NB4 (cell line): ENCODE results near the gene MEGF11.

ENCODE experiments used
- CTCF ChIP-seq: IDR thresholded peaks from one replicate; pipeline ENCODE4 v1.5.1; 2012; ENCODE audit warnings: low read depth, low read length
- POLR2A ChIP-seq: IDR thresholded peaks from 2 replicates; pipeline ENCODE4 v1.6.1; 2011; ENCODE audit warnings: mild to moderate bottlenecking; ENCODE audit not compliant: insufficient read length; ENCODE audit errors: extremely low read depth

GRCh38 chr15:66153549-66154415 lies 99.8 kb downstream of the MEGF11 start:
- no peak for TF ChIP-seq CTCF
- no peak for TF ChIP-seq POLR2A
